COLO668 (cell line): ENCODE results near the gene TRUB1.

ENCODE experiments used
- DNase-seq: peaks from one replicate; lab custom pipeline; 2025; ENCODE audit not compliant: unreplicated experiment; lab: John Stamatoyannopoulos, UW

TRUB1 gene

DNA sequence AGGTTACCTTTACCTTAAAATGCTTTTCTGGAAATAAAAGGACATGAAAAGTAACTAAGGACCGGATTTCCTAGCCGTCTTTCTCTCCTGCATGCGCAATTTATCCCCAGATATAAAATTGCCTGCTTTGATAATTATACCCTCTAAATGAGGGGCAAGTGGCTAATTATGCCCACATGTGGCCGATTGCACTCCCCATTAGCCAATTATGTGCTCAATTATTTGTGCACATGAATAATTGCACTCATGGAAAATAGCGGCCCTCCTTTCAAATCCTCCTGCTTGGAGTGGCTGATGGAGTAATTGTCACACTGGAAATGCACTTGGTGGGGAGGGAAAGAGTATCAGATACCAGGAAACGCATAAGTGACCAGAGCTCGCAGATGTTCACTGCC, 88.7 kb downstream of the TRUB1 start:
- DNase-seq = no peak
